ENCODE results near the gene OR13H1.
"Not testable (repeated sequence)": the region's sequence is repeated elsewhere in the genome, so short reads cannot be mapped to it uniquely, and the experiment has no call there.

The OR13H1 gene, protein sequence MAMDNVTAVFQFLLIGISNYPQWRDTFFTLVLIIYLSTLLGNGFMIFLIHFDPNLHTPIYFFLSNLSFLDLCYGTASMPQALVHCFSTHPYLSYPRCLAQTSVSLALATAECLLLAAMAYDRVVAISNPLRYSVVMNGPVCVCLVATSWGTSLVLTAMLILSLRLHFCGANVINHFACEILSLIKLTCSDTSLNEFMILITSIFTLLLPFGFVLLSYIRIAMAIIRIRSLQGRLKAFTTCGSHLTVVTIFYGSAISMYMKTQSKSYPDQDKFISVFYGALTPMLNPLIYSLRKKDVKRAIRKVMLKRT

GRCh38 chrX:131543774-131544173 is at the start of gene OR13H1:
Gene OR13H1, plus strand, starts transcription at chrX:131544074. Its CDS starts 0 bp downstream, at chrX:131544074.
- DNase-seq (ENCODE audit: low read depth in 3 of 3) = no peak

- not testable (repeated sequence) for DNase-seq (ENCODE audit: low read depth in 3 of 3)
These were observed 42.3 kb upstream of the OR13H1 start for GRCh38 chrX:131501556-131501955.

GRCh38 chrX:131513159-131513914 is 30.5 kb upstream of the OR13H1 start:
- DNase-seq (ENCODE audit: low read depth in 3 of 3) = no peak

DNA sequence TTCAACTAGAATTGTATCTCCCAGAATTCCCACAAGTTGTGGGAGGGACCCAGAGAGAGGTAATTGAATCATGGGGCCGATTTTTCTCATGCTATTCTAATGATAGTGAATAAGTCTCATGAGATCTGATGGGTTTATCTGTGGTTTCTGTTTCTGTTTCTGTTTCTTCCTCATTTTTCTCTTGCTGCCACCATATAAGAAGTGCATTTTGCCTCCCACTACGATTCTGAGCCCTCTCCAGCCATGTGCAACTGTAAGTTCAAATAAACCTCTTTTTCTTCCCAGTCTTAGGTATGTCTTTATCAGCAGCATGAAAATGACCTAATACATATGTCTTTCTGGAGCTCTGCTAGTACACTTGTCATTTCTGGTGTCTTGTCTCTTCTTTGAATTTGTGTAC is 22.1 kb upstream of the OR13H1 start:
- no peak for DNase-seq (ENCODE audit: low read depth in 3 of 3)

- no peak for DNase-seq (ENCODE audit: low read depth in 3 of 3)
These were observed 344 bp downstream of the OR13H1 start for GRCh38 chrX:131544218-131544617.

GRCh38 chrX:131549011-131549410 is 5.1 kb downstream of the OR13H1 start:
- no peak for DNase-seq (ENCODE audit: low read depth in 3 of 3)

- DNase-seq (ENCODE audit: low read depth in 3 of 3) = not testable (repeated sequence)
These were observed 8.6 kb downstream of the OR13H1 start for GRCh38 chrX:131552453-131552852.

DNA sequence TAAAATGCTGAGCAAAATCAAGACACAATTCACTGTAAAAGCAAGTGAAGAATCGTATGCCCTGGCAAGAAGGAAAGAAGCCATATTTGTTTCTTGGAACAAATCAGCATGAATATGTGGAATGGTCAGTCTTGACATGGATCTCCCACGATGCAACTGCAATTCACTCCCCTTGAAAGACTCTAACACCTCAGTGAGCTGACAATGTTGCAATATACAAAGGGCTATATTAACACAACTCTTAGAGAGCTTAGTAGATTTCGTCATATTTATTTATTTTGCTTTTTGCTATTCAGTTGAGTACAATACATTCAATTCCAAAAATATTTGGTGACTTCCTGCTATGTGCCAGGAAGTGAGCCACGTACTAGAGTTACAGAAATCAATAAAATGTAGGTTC is 14.7 kb downstream of the OR13H1 start:
- no peak for DNase-seq (ENCODE audit: low read depth in 3 of 3)

DNA sequence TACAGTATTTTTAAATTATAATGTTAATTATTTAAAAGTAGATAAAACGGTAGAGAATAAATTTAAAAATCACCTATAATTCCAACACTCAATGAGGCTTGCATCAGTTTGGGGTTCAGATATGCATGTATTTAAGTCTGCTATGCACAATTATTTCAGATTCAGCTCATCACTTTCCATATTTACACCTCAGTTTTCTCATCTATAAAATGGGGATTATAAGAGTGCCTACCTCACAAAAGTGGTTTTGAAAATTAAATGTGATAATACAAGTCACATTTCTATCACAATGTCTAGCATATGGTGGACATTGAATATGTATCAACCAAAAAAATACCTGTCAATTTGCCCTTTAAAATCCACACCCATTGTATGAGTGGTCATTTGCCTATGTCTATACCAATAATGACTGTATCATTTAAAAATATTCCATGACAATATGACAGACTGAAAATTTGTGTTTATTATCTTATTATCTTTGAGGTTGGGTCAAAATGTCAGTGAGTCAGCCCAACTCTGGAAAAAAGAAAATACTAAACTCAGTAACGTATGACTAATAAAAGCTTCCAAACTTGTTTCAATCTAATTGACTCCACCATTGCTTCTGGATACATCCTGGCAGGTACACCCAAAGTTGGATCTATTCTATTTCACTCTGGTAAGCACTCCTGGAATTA is 20.8 kb downstream of the OR13H1 start:
- DNase-seq (ENCODE audit: low read depth in 3 of 3) = no peak

- no peak for DNase-seq (ENCODE audit: low read depth in 3 of 3)
These were observed 22.0 kb downstream of the OR13H1 start for GRCh38 chrX:131565909-131566308.

- no peak for DNase-seq (ENCODE audit: low read depth in 3 of 3)
These were observed 27.5 kb downstream of the OR13H1 start for GRCh38 chrX:131571348-131571747.

GRCh38 chrX:131572372-131573014 is 28.6 kb downstream of the OR13H1 start:
- DNase-seq (ENCODE audit: low read depth in 3 of 3) = no peak

- DNase-seq (ENCODE audit: low read depth in 3 of 3) = no peak
These were observed 33.5 kb downstream of the OR13H1 start for GRCh38 chrX:131577413-131577812.

DNA sequence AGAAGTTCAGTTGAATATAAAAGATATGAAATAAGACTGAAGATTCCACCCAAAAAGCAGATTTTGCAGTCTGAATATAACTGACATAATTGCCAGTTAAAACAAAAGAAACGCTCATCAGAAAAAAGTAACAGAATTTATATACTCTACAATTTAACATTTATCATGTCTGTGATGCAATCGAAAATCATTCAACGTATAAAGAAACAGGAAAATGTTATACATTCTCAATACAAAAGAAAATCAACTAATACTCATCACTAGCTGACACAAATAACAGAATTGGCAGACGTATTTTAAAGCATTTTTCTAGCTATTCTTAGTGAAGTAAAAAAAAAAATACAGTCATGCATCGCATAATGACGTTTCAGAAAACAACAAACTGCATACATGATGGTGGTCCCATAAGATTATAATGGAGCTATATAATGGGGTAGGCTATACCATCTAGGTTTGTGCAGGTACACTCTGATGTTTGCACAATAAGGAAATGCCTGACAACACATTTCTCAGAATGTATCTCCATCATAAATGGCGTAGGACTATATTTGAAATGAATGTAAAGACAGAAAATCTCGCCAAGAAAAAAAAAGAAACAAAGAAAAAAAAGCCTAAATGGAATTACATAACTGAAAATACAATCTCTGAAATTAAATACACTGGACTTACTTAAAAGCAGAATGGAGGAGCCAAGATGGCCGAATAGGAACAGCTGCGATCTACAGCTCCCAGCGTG is 34.3 kb downstream of the OR13H1 start:
- DNase-seq (ENCODE audit: low read depth in 3 of 3) = no peak

GRCh38 chrX:131578735-131579367 is 35.0 kb downstream of the OR13H1 start:
- not testable (repeated sequence) for DNase-seq (ENCODE audit: low read depth in 3 of 3)

DNA sequence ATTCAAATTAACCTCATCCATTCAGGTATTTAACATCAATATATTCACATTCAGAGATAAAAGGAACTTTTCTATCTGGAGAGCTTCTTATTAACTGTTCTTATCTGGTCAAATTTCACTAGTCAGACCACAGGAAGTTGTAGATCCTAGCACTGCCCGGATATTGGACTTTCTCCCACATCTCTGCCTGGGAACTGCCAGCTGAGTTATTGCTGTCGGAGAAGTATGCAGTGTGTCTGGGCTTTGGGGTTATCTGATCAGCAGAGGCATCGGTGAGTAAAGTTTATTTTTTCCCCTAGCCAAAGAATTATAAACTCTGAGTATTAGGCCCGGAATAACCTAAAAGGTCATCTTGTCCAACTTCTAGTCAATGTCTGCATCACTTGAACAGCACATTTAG is 45.1 kb downstream of the OR13H1 start:
- no peak for DNase-seq (ENCODE audit: low read depth in 3 of 3)

Measured in stimulated activated CD4-positive, alpha-beta T cell treated with anti-CD3 and anti-CD28 coated beads, TNF-alpha, amount 100 ng/mL, for 24 hours (primary cell).